Stomach (tissue), 4 donors: ENCODE measurements around the gene ZNF211.

Experiments
- POLR2A ChIP-seq, 4 donors: fragments of 450-650 bp; IDR thresholded peaks; one replicate each; pipeline ENCODE4 v1.6.1; 2016; ENCODE audit warnings: antibody characterized with exemption in 4 of 4, control low read depth in 2 of 4, mild to moderate bottlenecking in 1 of 4, moderate library complexity in 1 of 4
- POLR2AphosphoS5 ChIP-seq, 3 donors: sonication (generic); formaldehyde crosslinking; IDR thresholded peaks; one replicate each; pipeline ENCODE4 v1.6.1; 2016; ENCODE audit warnings: antibody characterized with exemption in 3 of 3
- TF ChIP-seq, protein P1 (sequence below), 7 experiments: fragments of 450-650 bp in 4 of 7; fragments of 200-600 bp in 3 of 7; sonication (generic) in 3 of 7; IDR thresholded peaks; one replicate each; pipeline ENCODE4 v1.5.1; 2016 to 2019; ENCODE audit warnings: antibody characterized with exemption in 7 of 7, control low read depth in 2 of 7, mild to moderate bottlenecking in 1 of 7

DNA sequence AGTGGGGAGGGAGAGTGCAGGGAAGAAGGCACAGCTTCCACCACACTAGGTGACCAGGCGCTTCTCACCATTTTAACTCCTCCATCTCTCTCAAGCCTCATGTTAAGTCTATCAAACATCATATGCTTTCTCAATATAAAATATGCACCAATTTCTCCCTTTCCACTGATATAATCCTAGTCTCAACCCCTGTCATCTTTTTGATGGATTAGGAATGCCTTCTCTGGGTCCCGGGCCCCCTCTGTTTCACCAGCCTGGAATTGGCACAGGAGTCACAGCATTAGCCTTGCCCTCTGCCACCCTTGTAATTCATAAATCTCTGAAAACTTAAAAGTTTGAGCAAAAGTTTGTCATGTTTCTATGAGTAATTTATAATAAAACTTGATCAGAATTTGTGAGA lies 35.7 kb downstream of the ZNF211 start, which contains the start of gene ZSCAN4:
- TF ChIP-seq POLR2AphosphoS5 (IDR thresholded peaks at IDR 0.05) (no peak), POLR2A (IDR thresholded peaks at IDR 0.05) (no peak)
- TF ChIP-seq, protein P1, sequence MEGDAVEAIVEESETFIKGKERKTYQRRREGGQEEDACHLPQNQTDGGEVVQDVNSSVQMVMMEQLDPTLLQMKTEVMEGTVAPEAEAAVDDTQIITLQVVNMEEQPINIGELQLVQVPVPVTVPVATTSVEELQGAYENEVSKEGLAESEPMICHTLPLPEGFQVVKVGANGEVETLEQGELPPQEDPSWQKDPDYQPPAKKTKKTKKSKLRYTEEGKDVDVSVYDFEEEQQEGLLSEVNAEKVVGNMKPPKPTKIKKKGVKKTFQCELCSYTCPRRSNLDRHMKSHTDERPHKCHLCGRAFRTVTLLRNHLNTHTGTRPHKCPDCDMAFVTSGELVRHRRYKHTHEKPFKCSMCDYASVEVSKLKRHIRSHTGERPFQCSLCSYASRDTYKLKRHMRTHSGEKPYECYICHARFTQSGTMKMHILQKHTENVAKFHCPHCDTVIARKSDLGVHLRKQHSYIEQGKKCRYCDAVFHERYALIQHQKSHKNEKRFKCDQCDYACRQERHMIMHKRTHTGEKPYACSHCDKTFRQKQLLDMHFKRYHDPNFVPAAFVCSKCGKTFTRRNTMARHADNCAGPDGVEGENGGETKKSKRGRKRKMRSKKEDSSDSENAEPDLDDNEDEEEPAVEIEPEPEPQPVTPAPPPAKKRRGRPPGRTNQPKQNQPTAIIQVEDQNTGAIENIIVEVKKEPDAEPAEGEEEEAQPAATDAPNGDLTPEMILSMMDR (IDR thresholded peaks at IDR 0.05) = no peak
